ENCODE measurements around the gene DDX42. TPM values are rescaled to one million over a fixed set of nuclear protein-coding genes. Genes with fewer than 3 reads are reported as not detected.

Gene DDX42
- total and polyA plus RNA-seq, 7 donors, result 30.7 to 136 (median 82.0) TPM

- peaks cover 0 to 19% (median 0%) of the 10 kb centered on the region in 4 donors for H3K36me3 ChIP-seq
- 0% methylated on average over 61 of the region's 61 CpGs for WGBS, 2 donors
- intact Hi-C loops (cut with DNase I), result loop anchor here (2.0 to 5.0 kb wide), 3 partner anchors 31 to 119 kb away; partner anchors contain the start of genes CCDC47, LIMD2 and MAP3K3
Observed at GRCh38 chr17:63741408-63742173, 32.4 kb upstream of the DDX42 start, which contains the start of gene STRADA. Gene STRADA, minus strand, starts transcription at chr17:63741799. Its CDS starts 13,430 bp downstream, at chr17:63728369.

GRCh38 chr17:63751806-63752205, 22.2 kb upstream of the DDX42 start:
- Histone ChIP-seq H3K4me3 (no peak overlapping the region), H3K27ac (no peak overlapping the region), H3K27me3 (no peaks in the 10 kb centered on the region), H3K36me3 (peaks cover 3 to 100% (median 44%) of the 10 kb centered on the region in 4 donors), H3K4me1 (no peaks in the 10 kb centered on the region), H3K9me3 (no peaks in the 10 kb centered on the region)
- 40 to 76% methylated on average over 8 of the region's 8 CpGs for WGBS, 2 donors
- TF ChIP-seq, protein P1, sequence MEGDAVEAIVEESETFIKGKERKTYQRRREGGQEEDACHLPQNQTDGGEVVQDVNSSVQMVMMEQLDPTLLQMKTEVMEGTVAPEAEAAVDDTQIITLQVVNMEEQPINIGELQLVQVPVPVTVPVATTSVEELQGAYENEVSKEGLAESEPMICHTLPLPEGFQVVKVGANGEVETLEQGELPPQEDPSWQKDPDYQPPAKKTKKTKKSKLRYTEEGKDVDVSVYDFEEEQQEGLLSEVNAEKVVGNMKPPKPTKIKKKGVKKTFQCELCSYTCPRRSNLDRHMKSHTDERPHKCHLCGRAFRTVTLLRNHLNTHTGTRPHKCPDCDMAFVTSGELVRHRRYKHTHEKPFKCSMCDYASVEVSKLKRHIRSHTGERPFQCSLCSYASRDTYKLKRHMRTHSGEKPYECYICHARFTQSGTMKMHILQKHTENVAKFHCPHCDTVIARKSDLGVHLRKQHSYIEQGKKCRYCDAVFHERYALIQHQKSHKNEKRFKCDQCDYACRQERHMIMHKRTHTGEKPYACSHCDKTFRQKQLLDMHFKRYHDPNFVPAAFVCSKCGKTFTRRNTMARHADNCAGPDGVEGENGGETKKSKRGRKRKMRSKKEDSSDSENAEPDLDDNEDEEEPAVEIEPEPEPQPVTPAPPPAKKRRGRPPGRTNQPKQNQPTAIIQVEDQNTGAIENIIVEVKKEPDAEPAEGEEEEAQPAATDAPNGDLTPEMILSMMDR (IDR thresholded peaks at IDR 0.05), result no peak
- no peak for DNase-seq
- intact Hi-C loops (cut with DNase I), result no loop called here

More at GRCh38 chr17:63741408-63742173, 32.4 kb upstream of the DDX42 start, which contains the start of gene STRADA:
- peak within 1 kb of the TSS; percentile 91 to 97 (median 95) for H3K27ac ChIP-seq
- H3K27me3 ChIP-seq, result no peaks in the 10 kb centered on the region
- peaks cover 0 to 20% (median 13%) of the 10 kb centered on the region in 4 donors for H3K4me1 ChIP-seq
- peak; percentile 99 for DNase-seq
- peak; percentile 67 to 83 for TF ChIP-seq POLR2A (IDR thresholded peaks at IDR 0.05)
- TF ChIP-seq, protein P1 (IDR thresholded peaks at IDR 0.05), result no peak
- TF ChIP-seq POLR2AphosphoS5 (IDR thresholded peaks at IDR 0.05), result peak; percentile 81 to 93 (median 92)
- peak within 1 kb of the TSS; percentile 58 to 96 (median 74) for H3K4me3 ChIP-seq
- no peaks in the 10 kb centered on the region for H3K9me3 ChIP-seq

DNA sequence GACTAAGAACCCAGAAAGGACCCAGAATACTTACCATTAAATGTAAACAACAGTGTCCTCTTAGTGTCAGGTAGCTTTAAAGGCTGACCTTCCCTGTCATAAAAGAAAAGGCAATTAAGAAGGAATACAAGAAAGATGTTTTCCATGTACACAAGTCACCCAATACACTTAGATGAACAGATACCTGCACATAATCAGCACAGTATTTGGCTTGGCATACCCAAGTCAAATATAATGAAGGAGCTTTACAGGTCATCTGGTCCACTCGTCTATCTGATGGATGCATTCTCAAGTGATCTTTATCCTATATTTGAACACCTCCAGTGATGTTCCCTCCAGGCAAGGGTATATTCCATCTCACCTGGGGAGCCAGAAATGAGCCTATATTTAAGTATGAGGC, 21.3 kb upstream of the DDX42 start:
- intact Hi-C loops (cut with DNase I), result no loop called here
- Histone ChIP-seq H3K4me1 (no peaks in the 10 kb centered on the region), H3K9me3 (no peaks in the 10 kb centered on the region), H3K27ac (no peak overlapping the region), H3K36me3 (peaks cover 3 to 98% (median 45%) of the 10 kb centered on the region in 4 donors), H3K27me3 (no peaks in the 10 kb centered on the region), H3K4me3 (no peak overlapping the region)
- WGBS, 2 donors, result 71 to 86% methylated on average over 1 of the region's 1 CpG
- no peak for TF ChIP-seq EP300 (IDR thresholded peaks at IDR 0.05)
- TF ChIP-seq, protein P1 (IDR thresholded peaks at IDR 0.05), result no peak
- no peak for TF ChIP-seq POLR2AphosphoS5 (IDR thresholded peaks at IDR 0.05)
- TF ChIP-seq POLR2A (IDR thresholded peaks at IDR 0.05), result no peak
- DNase-seq, result no peak

- Histone ChIP-seq H3K27me3 (no peaks in the 10 kb centered on the region), H3K4me3 (no peak overlapping the region), H3K9me3 (no peaks in the 10 kb centered on the region), H3K4me1 (no peaks in the 10 kb centered on the region), H3K36me3 (peaks cover 3 to 98% (median 43%) of the 10 kb centered on the region in 4 donors), H3K27ac (no peak overlapping the region)
- no peak for DNase-seq
- TF ChIP-seq POLR2A (IDR thresholded peaks at IDR 0.05) (no peak), POLR2AphosphoS5 (IDR thresholded peaks at IDR 0.05) (no peak), EP300 (IDR thresholded peaks at IDR 0.05) (no peak)
- TF ChIP-seq, protein P1 (IDR thresholded peaks at IDR 0.05), result no peak
- intact Hi-C loops (cut with DNase I), result no loop called here
- WGBS, 2 donors, result 72 to 91% methylated on average over 1 of the region's 1 CpG
Observed at GRCh38 chr17:63753215-63753614, 20.8 kb upstream of the DDX42 start.
